ENCODE data around the gene TBK1.

DNA sequence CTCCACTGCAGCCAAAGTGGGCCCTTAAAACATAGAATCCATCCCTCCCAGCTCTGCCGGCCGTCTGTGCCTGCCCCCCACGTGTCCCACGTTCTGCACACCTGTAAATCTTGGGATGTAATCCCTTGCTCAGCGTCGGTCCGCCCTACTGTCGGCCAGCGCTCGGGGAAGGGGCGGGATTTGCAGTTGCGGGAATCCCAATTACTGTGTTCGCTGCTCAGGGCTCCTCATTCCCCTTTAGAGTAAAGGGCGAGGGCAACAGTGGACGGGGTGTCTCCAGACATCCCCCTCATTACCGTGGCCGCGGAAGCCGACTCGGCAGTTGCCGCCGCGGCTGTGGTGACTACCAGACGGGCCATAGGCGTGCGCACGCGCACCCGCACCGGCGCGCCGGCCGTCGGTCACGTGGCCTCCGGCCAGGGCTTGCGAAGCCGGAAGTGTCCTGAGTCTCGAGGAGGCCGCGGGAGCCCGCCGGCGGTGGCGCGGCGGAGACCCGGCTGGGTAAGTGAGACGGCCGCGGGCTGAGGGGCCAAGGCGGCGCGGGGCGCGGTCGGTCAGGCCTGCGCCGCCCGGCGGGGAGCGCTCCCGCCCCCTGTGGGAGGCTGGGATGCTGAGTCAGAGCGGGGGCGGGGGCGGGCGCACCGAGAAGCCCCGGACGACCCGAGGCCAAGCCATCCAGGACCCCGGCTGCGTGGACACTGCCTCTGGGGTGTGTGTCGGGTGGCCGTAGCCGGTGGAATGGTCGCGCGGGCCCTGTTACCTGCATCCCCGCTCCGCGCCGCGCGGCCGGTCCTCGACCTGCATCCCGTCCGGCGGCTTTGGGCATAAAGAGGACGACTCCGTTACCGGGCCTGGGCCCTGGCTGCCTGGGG is at the start of gene TBK1:
- TF ChIP-seq, protein P1, sequence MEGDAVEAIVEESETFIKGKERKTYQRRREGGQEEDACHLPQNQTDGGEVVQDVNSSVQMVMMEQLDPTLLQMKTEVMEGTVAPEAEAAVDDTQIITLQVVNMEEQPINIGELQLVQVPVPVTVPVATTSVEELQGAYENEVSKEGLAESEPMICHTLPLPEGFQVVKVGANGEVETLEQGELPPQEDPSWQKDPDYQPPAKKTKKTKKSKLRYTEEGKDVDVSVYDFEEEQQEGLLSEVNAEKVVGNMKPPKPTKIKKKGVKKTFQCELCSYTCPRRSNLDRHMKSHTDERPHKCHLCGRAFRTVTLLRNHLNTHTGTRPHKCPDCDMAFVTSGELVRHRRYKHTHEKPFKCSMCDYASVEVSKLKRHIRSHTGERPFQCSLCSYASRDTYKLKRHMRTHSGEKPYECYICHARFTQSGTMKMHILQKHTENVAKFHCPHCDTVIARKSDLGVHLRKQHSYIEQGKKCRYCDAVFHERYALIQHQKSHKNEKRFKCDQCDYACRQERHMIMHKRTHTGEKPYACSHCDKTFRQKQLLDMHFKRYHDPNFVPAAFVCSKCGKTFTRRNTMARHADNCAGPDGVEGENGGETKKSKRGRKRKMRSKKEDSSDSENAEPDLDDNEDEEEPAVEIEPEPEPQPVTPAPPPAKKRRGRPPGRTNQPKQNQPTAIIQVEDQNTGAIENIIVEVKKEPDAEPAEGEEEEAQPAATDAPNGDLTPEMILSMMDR (IDR thresholded peaks at IDR 0.05; ENCODE audit: borderline replicate concordance, extremely low read depth, low read length, poor library complexity, severe bottlenecking): no peak
- TF ChIP-seq EZH2 (IDR thresholded peaks at IDR 0.05; ENCODE audit: borderline replicate concordance, low read depth, low read length, severe bottlenecking): no peak
